Esophagus muscularis mucosa (tissue), 3 donors: ENCODE results near the gene PRB2.

ENCODE experiments used
- CTCF ChIP-seq, 3 experiments: fragments of 200-600 bp in 2 of 3; fragments of 450-650 bp in 1 of 3; sonication (generic) in 2 of 3; IDR thresholded peaks; one replicate each; pipeline ENCODE4 v1.5.1; 2017 to 2019; ENCODE audit warnings: antibody characterized with exemption in 3 of 3, mild to moderate bottlenecking in 2 of 3, moderate library complexity in 1 of 3
- POLR2A ChIP-seq: fragments of 450-650 bp; IDR thresholded peaks from one replicate; pipeline ENCODE4 v1.6.1; 2017; ENCODE audit warnings: antibody characterized with exemption, moderate library complexity, mild to moderate bottlenecking, low read depth
- POLR2AphosphoS5 ChIP-seq, 2 donors: sonication (generic); formaldehyde crosslinking; IDR thresholded peaks; one replicate each; pipeline ENCODE4 v1.6.1; 2017; ENCODE audit warnings: antibody characterized with exemption in 2 of 2

GRCh38 chr12:11347810-11348209 lies 47.6 kb downstream of the PRB2 start:
- TF ChIP-seq CTCF (IDR thresholded peaks at IDR 0.05) (peak in 1 of 3 experiments; percentile 7), POLR2A (no peak), POLR2AphosphoS5 (IDR thresholded peaks at IDR 0.05) (no peak)
